ENCODE data around the gene B3GAT2. TPM values are rescaled to one million over a fixed set of nuclear protein-coding genes. Genes with fewer than 3 reads are reported as not detected.

The B3GAT2 gene
- total and polyA plus RNA-seq, 2 of the 13 experiments (the other 11 are each of a cell fraction or from before 2014, with no cell fraction given), result 0.01 to 0.02 TPM

DNA sequence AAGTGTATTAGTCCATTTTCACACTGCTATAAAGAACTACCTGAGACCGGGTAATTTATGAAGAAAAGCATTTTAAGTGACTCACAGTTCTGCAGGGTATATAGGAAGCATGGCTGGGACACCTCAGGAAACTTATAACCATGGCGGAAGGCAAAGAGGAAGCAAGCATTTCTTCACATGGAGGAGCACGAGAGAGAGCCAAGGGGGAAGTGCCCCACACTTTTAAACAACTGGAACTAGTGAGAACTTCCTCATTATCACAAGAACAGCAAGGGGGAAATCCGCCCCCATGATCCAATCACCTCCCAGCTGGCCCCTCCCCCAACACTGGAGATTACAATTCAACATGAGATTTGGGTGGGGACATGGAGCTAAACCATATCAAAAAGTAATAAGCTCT is 28.3 kb upstream of the B3GAT2 start (continued):
- TF ChIP-seq NPAS2 (CRISPR knock-in tag; IDR thresholded peaks at IDR 0.05; ENCODE audit: borderline replicate concordance) (no peak), ZFX (CRISPR knock-in tag; IDR thresholded peaks at IDR 0.05; ENCODE audit: low read depth) (no peak)

GRCh38 chr6:70982747-70983146 is 25.9 kb upstream of the B3GAT2 start:
- FAIRE-seq, result no peak

GRCh38 chr6:70980727-70981126 is 23.9 kb upstream of the B3GAT2 start:
- H4K20me1 ChIP-seq (ENCODE audit: insufficient read depth, low read length), result no peaks in the 10 kb centered on the region
- FAIRE-seq (no peak), DNase-seq (ENCODE audit: low spot score) (no peak), ATAC-seq (no peak)
- in situ Hi-C loops (cut with HindIII; ENCODE audit: extremely low pct_ligation_motif_present, low pct_unique_long_range_greater_than_20kb), result no loop called here
- H3K4me2 ChIP-seq (ENCODE audit: low read depth, low read length), result no peak overlapping the region
- no peaks in the 10 kb centered on the region for H3K79me2 ChIP-seq (ENCODE audit: insufficient read depth, low read length)
- no peaks in the 10 kb centered on the region for H3K4me1 ChIP-seq (ENCODE audit: insufficient read depth, low read length)
- POLR2A ChIA-PET, result no interaction called here
- no TSS peak for BruUV-seq (replicated peaks)
- no peak overlapping the region for H2AFZ ChIP-seq (ENCODE audit: low read length)
- 37% methylated on average over 4 of the region's 4 CpGs for WGBS (ENCODE audit: low lambda C conversion rate)
- no peaks in the 10 kb centered on the region for H3K27me3 ChIP-seq (ENCODE audit: control insufficient read depth in 1 of 2, insufficient read depth in 2 of 2, low read length in 2 of 2)
- CTCF ChIA-PET (ENCODE audit: low intra/inter-chr PET ratio, low total read pairs), result no interaction called here
- H3K4me3 ChIP-seq (replicated peaks in 1 of 3; ENCODE audit: insufficient read depth in 1 of 3, low read depth in 2 of 3, low read length in 3 of 3), result no peak overlapping the region
- no peaks in the 10 kb centered on the region for H3K36me3 ChIP-seq (replicated peaks in 1 of 2; ENCODE audit: control insufficient read depth in 1 of 2, insufficient read depth in 2 of 2, low read length in 2 of 2)
- no peaks in the 10 kb centered on the region for H3K9me3 ChIP-seq (ENCODE audit: low read length)
- no peak overlapping the region for H3K9ac ChIP-seq (ENCODE audit: insufficient read depth, low read depth, low read length)
- no peak overlapping the region for H3K27ac ChIP-seq (ENCODE audit: extremely low read length, insufficient read depth, low read length)
- intact Hi-C loops (cut with micrococcal nuclease; ENCODE audit: unreplicated experiment), result no loop called here
- TF ChIP-seq EHMT2 (IDR thresholded peaks at IDR 0.05; ENCODE audit: borderline replicate concordance, low read depth, low read length), result no peak

More at GRCh38 chr6:70982747-70983146, 25.9 kb upstream of the B3GAT2 start:
- no peaks in the 10 kb centered on the region for H4K20me1 ChIP-seq (ENCODE audit: insufficient read depth, low read length)
- no peak overlapping the region for H3K27ac ChIP-seq (ENCODE audit: extremely low read length, insufficient read depth, low read length)
- H3K36me3 ChIP-seq (replicated peaks in 1 of 2; ENCODE audit: control insufficient read depth in 1 of 2, insufficient read depth in 2 of 2, low read length in 2 of 2), result no peaks in the 10 kb centered on the region
- H2AFZ ChIP-seq (ENCODE audit: low read length), result no peak overlapping the region
- no peaks in the 10 kb centered on the region for H3K4me1 ChIP-seq (ENCODE audit: insufficient read depth, low read length)
- no peak for TF ChIP-seq ATAD3A (CRISPR knock-in tag; IDR thresholded peaks at IDR 0.05)
- peak; percentile 76 for TF ChIP-seq ATF7 (IDR thresholded peaks at IDR 0.05)
- TF ChIP-seq ATF7 (CRISPR knock-in tag; IDR thresholded peaks at IDR 0.05), result no peak
- TF ChIP-seq CREB1 (IDR thresholded peaks at IDR 0.05), result peak; percentile 77
- TF ChIP-seq CREB1 (CRISPR knock-in tag; IDR thresholded peaks at IDR 0.05), result no peak
- no peak for ATAC-seq
- in situ Hi-C loops (cut with HindIII; ENCODE audit: extremely low pct_ligation_motif_present, low pct_unique_long_range_greater_than_20kb), result no loop called here
- no TSS peak for BruUV-seq (replicated peaks)
- H3K9me3 ChIP-seq (ENCODE audit: low read length), result no peaks in the 10 kb centered on the region
- WGBS (ENCODE audit: low lambda C conversion rate), result 30% methylated on average over 3 of the region's 3 CpGs
- POLR2A ChIA-PET, result no interaction called here
- no peak for DNase-seq (ENCODE audit: low spot score)
- H3K27me3 ChIP-seq (ENCODE audit: control insufficient read depth in 1 of 2, insufficient read depth in 2 of 2, low read length in 2 of 2), result no peaks in the 10 kb centered on the region
- no peak overlapping the region for H3K9ac ChIP-seq (ENCODE audit: insufficient read depth, low read depth, low read length)
- CTCF ChIA-PET (ENCODE audit: low intra/inter-chr PET ratio, low total read pairs), result no interaction called here
- no peaks in the 10 kb centered on the region for H3K79me2 ChIP-seq (ENCODE audit: insufficient read depth, low read length)
- H3K4me2 ChIP-seq (ENCODE audit: low read depth, low read length), result no peak overlapping the region
- intact Hi-C loops (cut with micrococcal nuclease; ENCODE audit: unreplicated experiment), result no loop called here
- H3K4me3 ChIP-seq (replicated peaks in 1 of 3; ENCODE audit: insufficient read depth in 1 of 3, low read depth in 2 of 3, low read length in 3 of 3), result no peak overlapping the region

Data from HepG2 (cell line).